Coronary artery (tissue), 2 donors: ENCODE measurements around the gene XPO1.
A peak's percentile ranks its signal among the peaks of the same experiment; 100 is the strongest.
"Not testable (repeated sequence)": the region's sequence is repeated elsewhere in the genome, so short reads cannot be mapped to it uniquely, and the experiment has no call there.

ENCODE experiments used
- DNase-seq: peaks from one replicate; pipeline ENCODE4 v3.0.0-alpha.2; 2017; ENCODE audit warnings: low spot score
- H3K27ac ChIP-seq, 2 donors: fragments of 200-600 bp; sonication (generic); one replicate each; pipeline ENCODE4 v1.5.1; 2016 to 2019
- H3K4me3 ChIP-seq: fragments of 200-600 bp; sonication (generic); 2 replicates; pipeline ENCODE4 v1.5.1; 2016; ENCODE audit warnings: mild to moderate bottlenecking, moderate library complexity
- CTCF ChIP-seq: fragments of 200-600 bp; sonication (generic); IDR thresholded peaks from one replicate; pipeline ENCODE4 v1.5.1; 2019; ENCODE audit warnings: antibody characterized with exemption

The XPO1 gene

GRCh38 chr2:61478086-61478485 is 60.1 kb downstream of the XPO1 start:
- no peak for DNase-seq
- no peak overlapping the region for H3K4me3 ChIP-seq
- no peak overlapping the region for H3K27ac ChIP-seq
- TF ChIP-seq CTCF, result no peak

- DNase-seq, H3K4me3 ChIP-seq, H3K27ac ChIP-seq: not testable (repeated sequence)
These were observed 61.1 kb downstream of the XPO1 start for GRCh38 chr2:61476929-61477589.

GRCh38 chr2:61471905-61472805 is 66.0 kb downstream of the XPO1 start:
- TF ChIP-seq CTCF, result no peak
- Histone ChIP-seq H3K4me3 (peak overlapping the region; percentile 89), H3K27ac (peak overlapping the region; percentile 92 to 99)
- peak; percentile 14 for DNase-seq

- DNase-seq, result peak; percentile 96
- no peak for TF ChIP-seq CTCF
- peak within 1 kb of the TSS; percentile 92 to 99 for H3K27ac ChIP-seq
- H3K4me3 ChIP-seq, result peak within 1 kb of the TSS; percentile 89
These were observed 66.9 kb downstream of the XPO1 start, which contains the start of gene USP34 for GRCh38 chr2:61470965-61471904. Gene USP34, minus strand, starts transcription at chr2:61471087. Its CDS starts 395 bp downstream, at chr2:61470692.

GRCh38 chr2:61470122-61470951 is 67.8 kb downstream of the XPO1 start:
- no peak for TF ChIP-seq CTCF
- H3K27ac ChIP-seq, result peak overlapping the region; percentile 92 to 99
- peak; percentile 87 for DNase-seq
- peak overlapping the region; percentile 89 for H3K4me3 ChIP-seq

- peak overlapping the region; percentile 89 for H3K4me3 ChIP-seq
- TF ChIP-seq CTCF, result no peak
These were observed 68.6 kb downstream of the XPO1 start for GRCh38 chr2:61469424-61470121.

GRCh38 chr2:61468231-61468630 is 69.9 kb downstream of the XPO1 start:
- not testable (repeated sequence) for H3K4me3 ChIP-seq, H3K27ac ChIP-seq
- DNase-seq, result peak; percentile 31

More at GRCh38 chr2:61469424-61470121, 68.6 kb downstream of the XPO1 start:
- no peak for DNase-seq
- H3K27ac ChIP-seq, result peak overlapping the region; percentile 92 to 99
